WTC11 (cell line): ENCODE measurements around the gene OTOP1. TPM values are rescaled to one million over a fixed set of nuclear protein-coding genes. Genes with fewer than 3 reads are reported as not detected.
A peak's percentile ranks its signal among the peaks of the same experiment; 100 is the strongest.

Experiments
- ATAC-seq: fragments of 200-7000 bp; cut with Tn5 transposase; 2 replicates; pipeline ENCODE4 v1.10.0; 2021; ENCODE audit warnings: mild to moderate bottlenecking, moderate library complexity
- CTCF ChIA-PET: fragments of 300-600 bp; sonication (Branson Sonifier 250); formaldehyde crosslinking; loops from one replicate; lab custom pipeline; 2021; ENCODE audit warnings: antibody characterized with exemption; lab: Charles Lee
- POLR2A ChIA-PET: fragments of 350-600 bp; sonication (Branson Sonifier 250); formaldehyde crosslinking; loops from one replicate; lab custom pipeline; 2021; ENCODE audit warnings: antibody characterized with exemption; lab: Charles Lee
- DNase-seq: peaks from one replicate; pipeline ENCODE4 v3.0.0; 2021; ENCODE audit warnings: low spot score
- H3K27ac Mint-ChIP-seq: 2 replicates; pipeline ENCODE4 v1.8.0; 2021; ENCODE audit warnings: mixed read lengths
- H3K27me3 Mint-ChIP-seq: 2 replicates; pipeline ENCODE4 v1.8.0; 2021; ENCODE audit warnings: low read depth, mild to moderate bottlenecking, moderate library complexity, mixed read lengths
- H3K36me3 Mint-ChIP-seq: 2 replicates; pipeline ENCODE4 v1.8.0; 2021; ENCODE audit warnings: mixed read lengths
- H3K4me1 Mint-ChIP-seq: 2 replicates; pipeline ENCODE4 v1.8.0; 2022; ENCODE audit warnings: mixed read lengths
- H3K4me3 Mint-ChIP-seq: 2 replicates; pipeline ENCODE4 v1.8.0; 2021; ENCODE audit warnings: mild to moderate bottlenecking, moderate library complexity, mixed read lengths
- H3K9me3 Mint-ChIP-seq: 2 replicates; pipeline ENCODE4 v1.8.0; 2021; ENCODE audit warnings: mixed read lengths
- ARID4B ChIP-seq: sonication (generic); formaldehyde crosslinking; IDR thresholded peaks from 2 replicates; pipeline ENCODE4 v1.8.0; 2023; ENCODE audit warnings: missing genetic modification reagents, mild to moderate bottlenecking, borderline replicate concordance
- ATF3 ChIP-seq: sonication (generic); formaldehyde crosslinking; conservative IDR thresholded peaks from 2 replicates; pipeline ENCODE4 v1.8.1; 2022; ENCODE audit warnings: mild to moderate bottlenecking, missing genetic modification reagents
- CBFB ChIP-seq: sonication (generic); formaldehyde crosslinking; IDR thresholded peaks from 2 replicates; pipeline ENCODE4 v1.8.1; 2022; ENCODE audit warnings: mild to moderate bottlenecking, low read depth, missing genetic modification reagents
- E2F1 ChIP-seq: sonication (generic); formaldehyde crosslinking; IDR thresholded peaks from 2 replicates; pipeline ENCODE4 v1.8.0; 2022; ENCODE audit warnings: mild to moderate bottlenecking, missing genetic modification reagents
- E2F5 ChIP-seq: sonication (generic); formaldehyde crosslinking; IDR thresholded peaks from 2 replicates; pipeline ENCODE4 v1.8.1; 2022; ENCODE audit warnings: mild to moderate bottlenecking, moderate library complexity, missing genetic modification reagents
- ESRRA ChIP-seq: sonication (generic); formaldehyde crosslinking; IDR thresholded peaks from 2 replicates; pipeline ENCODE4 v1.8.1; 2022; ENCODE audit warnings: mild to moderate bottlenecking, missing genetic modification reagents, borderline replicate concordance
- FOXP1 ChIP-seq: sonication (generic); formaldehyde crosslinking; IDR thresholded peaks from 2 replicates; pipeline ENCODE4 v1.8.0; 2022; ENCODE audit warnings: missing genetic modification reagents, mild to moderate bottlenecking, moderate library complexity, borderline replicate concordance
- HMGXB4 ChIP-seq: sonication (generic); formaldehyde crosslinking; IDR thresholded peaks from 2 replicates; pipeline ENCODE4 v1.8.1; 2023; ENCODE audit warnings: mild to moderate bottlenecking, moderate library complexity, missing genetic modification reagents
- KAT7 ChIP-seq: sonication (generic); formaldehyde crosslinking; IDR thresholded peaks from 2 replicates; pipeline ENCODE4 v1.8.1; 2023; ENCODE audit warnings: missing genetic modification reagents, mild to moderate bottlenecking, borderline replicate concordance
- MYBL2 ChIP-seq: sonication (generic); formaldehyde crosslinking; IDR thresholded peaks from 2 replicates; pipeline ENCODE4 v1.8.1; 2023; ENCODE audit warnings: mild to moderate bottlenecking, moderate library complexity, missing genetic modification reagents
- NR2C2 ChIP-seq: sonication (generic); formaldehyde crosslinking; IDR thresholded peaks from 2 replicates; pipeline ENCODE4 v1.8.0; 2022; ENCODE audit warnings: mild to moderate bottlenecking, missing genetic modification reagents
- STAT6 ChIP-seq: sonication (generic); formaldehyde crosslinking; conservative IDR thresholded peaks from 2 replicates; pipeline ENCODE4 v1.8.1; 2023; ENCODE audit warnings: mild to moderate bottlenecking, low read depth, missing genetic modification reagents, moderate library complexity
- total RNA-seq: library from RNA; stranded (reverse); gene quantifications from 3 replicates; pipeline ENCODE4 v1.2.3, GENCODE V29; 2021

The OTOP1 gene
- total RNA-seq, 1 experiment from 2014 or later, result not detected

GRCh38 chr4:4227510-4228355 is 1.0 kb upstream of the OTOP1 start (continued):
- TF ChIP-seq HMGXB4, result no peak

- Mint-ChIP-seq H3K27me3 (peaks cover 96% of the 10 kb centered on the region), H3K27ac (no peak overlapping the region)
- CTCF ChIA-PET, result interaction anchor here (1.7 kb wide), 1 partner anchor 43 kb away, joined by 6 read pairs; no protein-coding TSS in a partner anchor
Observed at GRCh38 chr4:4225915-4226605, 669 bp downstream of the OTOP1 start.

More at GRCh38 chr4:4225915-4226605, 669 bp downstream of the OTOP1 start:
- TF ChIP-seq KAT7 (0 out of 2 replicates have a peak, but pooled peaks have one; percentile 50), CBFB (no peak), ESRRA (0 out of 2 replicates have a peak, but pooled peaks have one; percentile 56), MYBL2 (no peak), E2F5 (no peak), ARID4B (CRISPR knock-in tag) (no peak), FOXP1 (CRISPR knock-in tag) (0 out of 2 replicates have a peak, but pooled peaks have one; percentile 62), STAT6 (CRISPR knock-in tag) (no peak), ATF3 (no peak), E2F1 (no peak), NR2C2 (CRISPR knock-in tag) (no peak)
- POLR2A ChIA-PET, result no interaction called here
- DNase-seq (peak; percentile 36), ATAC-seq (peak; percentile 39; the same call in 1 of the 2 replicates)
- Mint-ChIP-seq H3K36me3 (no peaks in the 10 kb centered on the region), H3K9me3 (no peaks in the 10 kb centered on the region), H3K4me1 (peaks cover 13% of the 10 kb centered on the region), H3K4me3 (peak overlapping the region; percentile 63)
